ENCODE results near the gene EDARADD. TPM values are rescaled to one million over a fixed set of nuclear protein-coding genes. Genes with fewer than 3 reads are reported as not detected.

The EDARADD gene
- total and polyA plus RNA-seq, 11 donors, result 0.35 to 2.9 (median 2.1) TPM

DNA sequence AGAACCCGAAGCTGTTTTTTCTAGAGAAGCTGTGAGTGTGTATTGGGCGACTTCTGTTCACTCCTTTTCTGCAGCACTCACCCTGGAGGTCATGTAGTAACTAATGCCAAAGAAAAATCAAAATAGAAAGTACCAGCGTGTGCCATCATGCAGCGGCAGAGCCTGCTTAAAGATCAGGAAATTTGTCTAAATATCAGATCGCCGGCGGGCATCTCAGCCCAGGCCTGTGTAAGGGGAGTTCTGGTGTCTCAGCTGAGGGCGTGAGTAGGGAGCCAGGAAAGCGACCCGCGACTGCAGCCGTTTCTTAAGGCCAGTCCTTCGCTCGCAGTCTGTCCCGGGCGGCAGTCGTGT is 768 bp downstream of the EDARADD start:
- H3K36me3 ChIP-seq, result no peaks in the 10 kb centered on the region
- peak overlapping the region; percentile 52 to 86 (median 72) for H3K4me3 ChIP-seq
- H3K4me1 ChIP-seq, result peaks cover 0 to 18% (median 0%) of the 10 kb centered on the region in 12 donors
- peak in 1 of 5 donors; percentile 11 for DNase-seq
- peak in 2 of 4 donors; percentile 31 to 39 for ATAC-seq
- WGBS, 4 donors, result 4 to 6% (median 4%) methylated on average over 12 to 17 of the region's 17 CpGs
- intact Hi-C loops (cut with DNase I), result no loop called here
- no peaks in the 10 kb centered on the region for H3K9me3 ChIP-seq
- peak overlapping the region in 7 of 12 donors; percentile 6 to 63 (median 19) for H3K27ac ChIP-seq
- peaks cover 0 to 17% (median 0%) of the 10 kb centered on the region in 9 donors for H3K27me3 ChIP-seq
- TF ChIP-seq, protein P1, sequence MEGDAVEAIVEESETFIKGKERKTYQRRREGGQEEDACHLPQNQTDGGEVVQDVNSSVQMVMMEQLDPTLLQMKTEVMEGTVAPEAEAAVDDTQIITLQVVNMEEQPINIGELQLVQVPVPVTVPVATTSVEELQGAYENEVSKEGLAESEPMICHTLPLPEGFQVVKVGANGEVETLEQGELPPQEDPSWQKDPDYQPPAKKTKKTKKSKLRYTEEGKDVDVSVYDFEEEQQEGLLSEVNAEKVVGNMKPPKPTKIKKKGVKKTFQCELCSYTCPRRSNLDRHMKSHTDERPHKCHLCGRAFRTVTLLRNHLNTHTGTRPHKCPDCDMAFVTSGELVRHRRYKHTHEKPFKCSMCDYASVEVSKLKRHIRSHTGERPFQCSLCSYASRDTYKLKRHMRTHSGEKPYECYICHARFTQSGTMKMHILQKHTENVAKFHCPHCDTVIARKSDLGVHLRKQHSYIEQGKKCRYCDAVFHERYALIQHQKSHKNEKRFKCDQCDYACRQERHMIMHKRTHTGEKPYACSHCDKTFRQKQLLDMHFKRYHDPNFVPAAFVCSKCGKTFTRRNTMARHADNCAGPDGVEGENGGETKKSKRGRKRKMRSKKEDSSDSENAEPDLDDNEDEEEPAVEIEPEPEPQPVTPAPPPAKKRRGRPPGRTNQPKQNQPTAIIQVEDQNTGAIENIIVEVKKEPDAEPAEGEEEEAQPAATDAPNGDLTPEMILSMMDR (IDR thresholded peaks at IDR 0.05), result no peak
- TF ChIP-seq POLR2A (IDR thresholded peaks at IDR 0.05), result no peak

DNA sequence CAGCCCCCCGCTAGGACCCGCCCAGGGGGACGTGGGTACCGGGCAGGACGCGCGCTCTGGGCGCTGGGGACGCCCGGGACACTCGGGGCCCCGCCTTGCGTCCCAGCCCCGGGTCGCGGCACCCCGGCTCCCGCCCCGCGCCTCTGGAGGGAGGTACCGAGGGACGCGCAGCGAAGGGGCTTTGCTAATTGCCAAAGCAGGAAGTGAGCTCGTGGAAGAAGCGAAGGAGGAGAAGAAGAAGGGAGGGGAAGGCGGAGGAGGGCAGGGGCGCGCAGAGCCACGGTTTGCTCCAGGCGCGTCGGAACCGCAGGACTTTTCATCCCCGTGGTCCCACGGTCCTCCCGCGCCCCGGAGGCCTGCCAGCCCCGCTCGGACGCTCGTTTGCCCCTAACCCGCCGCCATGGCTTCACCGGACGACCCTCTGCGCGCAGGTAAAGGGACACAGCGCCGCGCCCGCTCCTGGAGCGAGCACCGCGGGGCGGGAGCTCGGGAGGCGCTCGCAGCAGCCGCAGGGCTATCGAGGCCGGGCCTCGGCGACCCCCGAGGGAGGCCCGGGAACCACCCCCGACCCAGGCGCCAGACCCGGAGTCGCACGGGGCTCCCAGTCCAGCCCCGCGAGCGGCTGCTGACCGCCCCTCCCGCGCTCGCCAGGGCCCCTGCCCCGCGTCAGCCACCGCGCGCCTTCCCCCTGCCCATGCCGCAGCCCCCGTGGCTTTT is 1.3 kb downstream of the EDARADD start:
- Histone ChIP-seq H3K9me3 (no peaks in the 10 kb centered on the region), H3K27ac (peak overlapping the region in 7 of 12 donors; percentile 6 to 63 (median 19)), H3K4me1 (peaks cover 0 to 18% (median 0%) of the 10 kb centered on the region in 12 donors), H3K4me3 (peak overlapping the region; percentile 52 to 86 (median 72)), H3K27me3 (peaks cover 0 to 17% (median 0%) of the 10 kb centered on the region in 9 donors), H3K36me3 (no peaks in the 10 kb centered on the region)
- DNase-seq (peak; percentile 8 to 67 (median 28)), ATAC-seq (peak; percentile 40 to 86 (median 77))
- no peak for TF ChIP-seq POLR2A (IDR thresholded peaks at IDR 0.05)
- TF ChIP-seq, protein P1 (IDR thresholded peaks at IDR 0.05), result no peak
- intact Hi-C loops (cut with DNase I), result no loop called here
- 1% methylated on average over 58 to 86 of the region's 86 CpGs for WGBS, 4 donors

DNA sequence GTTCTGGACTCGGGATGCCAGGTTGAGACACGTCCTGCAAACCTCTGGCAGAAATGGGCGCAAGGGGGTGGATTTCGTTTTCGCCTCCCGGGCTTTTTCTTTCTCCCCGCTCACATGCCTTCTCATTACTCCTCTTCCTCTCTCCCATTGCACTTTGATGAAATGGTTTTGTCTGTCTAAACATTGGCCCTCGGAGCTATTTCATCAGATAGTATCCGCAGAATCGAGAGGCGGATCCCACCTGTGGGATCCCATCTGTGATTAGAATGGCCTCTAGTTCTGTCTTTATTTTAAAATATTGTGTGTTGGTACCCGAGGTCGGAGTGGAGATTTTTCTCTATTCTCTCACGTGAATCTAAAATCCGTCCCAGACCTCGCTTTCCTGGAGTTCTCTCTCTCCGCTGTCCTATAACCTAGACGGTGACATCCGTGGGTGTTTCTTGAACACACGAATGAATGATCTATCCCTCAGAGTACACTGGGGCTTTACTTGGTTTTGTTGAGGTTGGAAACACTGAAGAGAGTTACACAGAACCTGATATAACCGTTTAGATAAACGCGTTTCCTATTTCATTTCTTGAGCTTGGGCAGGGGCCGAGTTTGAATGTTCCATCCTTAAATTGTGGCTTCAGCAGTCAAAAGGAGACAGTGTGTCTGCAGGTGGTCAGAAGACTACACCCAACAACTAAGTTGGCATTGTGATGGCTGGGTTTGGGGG is 2.0 kb downstream of the EDARADD start:
- Histone ChIP-seq H3K36me3 (no peaks in the 10 kb centered on the region), H3K4me1 (peaks cover 0 to 18% (median 0%) of the 10 kb centered on the region in 12 donors), H3K4me3 (peak overlapping the region; percentile 52 to 86 (median 72)), H3K27ac (peak overlapping the region in 2 of 12 donors; percentile 6 to 54), H3K9me3 (no peaks in the 10 kb centered on the region), H3K27me3 (peaks cover 0 to 17% (median 0%) of the 10 kb centered on the region in 9 donors)
- ATAC-seq, result no peak
- intact Hi-C loops (cut with DNase I), result no loop called here
- no peak for DNase-seq
- 28 to 35% (median 34%) methylated on average over 24 of the region's 24 CpGs for WGBS, 4 donors
- TF ChIP-seq, protein P1 (IDR thresholded peaks at IDR 0.05), result no peak
- no peak for TF ChIP-seq POLR2A (IDR thresholded peaks at IDR 0.05)

DNA sequence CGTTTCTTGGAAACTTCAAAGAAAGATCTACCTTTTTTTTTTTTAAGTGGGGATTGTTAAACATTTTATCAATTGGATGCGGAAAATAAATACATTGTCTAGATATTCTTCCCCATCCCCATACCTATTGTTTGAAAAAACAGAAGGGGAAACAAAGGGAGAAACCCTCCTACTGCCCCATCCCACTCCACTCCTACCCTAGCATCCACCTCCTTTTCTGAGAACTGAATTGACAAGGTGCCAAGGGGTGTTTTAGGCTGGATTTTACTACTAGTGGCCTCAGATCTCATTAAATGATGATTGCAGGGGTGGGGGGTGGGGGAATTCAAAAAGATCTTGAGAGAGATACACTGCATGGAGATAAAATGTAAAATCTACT is 2.6 kb downstream of the EDARADD start:
- WGBS, 4 donors, result 92 to 96% (median 95%) methylated on average over 2 of the region's 2 CpGs
- DNase-seq (no peak), ATAC-seq (no peak)
- peaks cover 0 to 18% (median 0%) of the 10 kb centered on the region in 12 donors for H3K4me1 ChIP-seq
- no peak for TF ChIP-seq POLR2A (IDR thresholded peaks at IDR 0.05)
- TF ChIP-seq, protein P1 (IDR thresholded peaks at IDR 0.05), result no peak
- H3K9me3 ChIP-seq, result no peaks in the 10 kb centered on the region
- peaks cover 0 to 17% (median 0%) of the 10 kb centered on the region in 9 donors for H3K27me3 ChIP-seq
- H3K4me3 ChIP-seq, result peak overlapping the region in 1 of 12 donors; percentile 86
- intact Hi-C loops (cut with DNase I), result no loop called here
- no peak overlapping the region for H3K27ac ChIP-seq
- H3K36me3 ChIP-seq, result no peaks in the 10 kb centered on the region
